Measurements from ENCODE around the gene CABLES1.
"Not testable (repeated sequence)": the region's sequence is repeated elsewhere in the genome, so short reads cannot be mapped to it uniquely, and the experiment has no call there.

Gene CABLES1

GRCh38 chr18:23134780-23135549, at the start of gene CABLES1:
Gene CABLES1, plus strand, starts transcription at chr18:23135485. Its CDS starts 278 bp downstream, at chr18:23135763.
- H3K79me2 ChIP-seq (ENCODE audit: insufficient read depth, low read length) = no peaks in the 10 kb centered on the region
- no peaks in the 10 kb centered on the region for H3K9me2 ChIP-seq (replicated peaks; ENCODE audit: insufficient read depth, low read length)
- no peaks in the 10 kb centered on the region for H4K20me1 ChIP-seq (ENCODE audit: low read depth, low read length)
- no peak for TF ChIP-seq CTCF (IDR thresholded peaks at IDR 0.05; ENCODE audit: insufficient read depth, low read length, poor library complexity, severe bottlenecking)
- TF ChIP-seq EZH2phosphoT487 (conservative IDR thresholded peaks at IDR 0.05; ENCODE audit: low read length) = no peak
- no peaks in the 10 kb centered on the region for H3K9me3 ChIP-seq (ENCODE audit: insufficient read depth, low read length)
- H3K27me3 ChIP-seq (ENCODE audit: low read length) = no peaks in the 10 kb centered on the region
- peak within 1 kb of the TSS; percentile 54 for H3K4me2 ChIP-seq (ENCODE audit: low read depth, low read length, poor library complexity, severe bottlenecking)
- no peaks in the 10 kb centered on the region for H3K36me3 ChIP-seq (ENCODE audit: low read length)
- H2AFZ ChIP-seq (ENCODE audit: low read depth, low read length, severe bottlenecking) = peak within 1 kb of the TSS; percentile 34
- no peak within 1 kb of the TSS for H3K27ac ChIP-seq (ENCODE audit: low read depth, low read length)
- H3K4me3 ChIP-seq (ENCODE audit: insufficient read depth, low read length, poor library complexity, severe bottlenecking) = peak within 1 kb of the TSS; percentile 45
- peak within 1 kb of the TSS; percentile 33 for H3K9ac ChIP-seq (ENCODE audit: low read length)
- H3F3A ChIP-seq (ENCODE audit: insufficient read depth) = peaks cover 9% of the 10 kb centered on the region

GRCh38 chr18:23087352-23087751, 47.9 kb upstream of the CABLES1 start:
- H3K9ac ChIP-seq (ENCODE audit: low read length) = no peak overlapping the region
- H3K36me3 ChIP-seq (ENCODE audit: low read length) = no peaks in the 10 kb centered on the region
- H3K9me2 ChIP-seq (replicated peaks; ENCODE audit: insufficient read depth, low read length) = no peaks in the 10 kb centered on the region
- TF ChIP-seq CTCF (IDR thresholded peaks at IDR 0.05; ENCODE audit: insufficient read depth, low read length, poor library complexity, severe bottlenecking) = no peak
- 0 out of 2 replicates have a peak, but pooled peaks cover 2% of the 10 kb centered on the region for H3K27me3 ChIP-seq (ENCODE audit: low read length)
- no peaks in the 10 kb centered on the region for H3K9me3 ChIP-seq (ENCODE audit: insufficient read depth, low read length)
- H4K20me1 ChIP-seq (ENCODE audit: low read depth, low read length) = no peaks in the 10 kb centered on the region
- no peaks in the 10 kb centered on the region for H3K79me2 ChIP-seq (ENCODE audit: insufficient read depth, low read length)
- 0 out of 2 replicates have a peak, but pooled peaks cover 3% of the 10 kb centered on the region for H3F3A ChIP-seq (ENCODE audit: insufficient read depth)
- no peak overlapping the region for H3K4me2 ChIP-seq (ENCODE audit: low read depth, low read length, poor library complexity, severe bottlenecking)
- H3K27ac ChIP-seq (ENCODE audit: low read depth, low read length) = no peak overlapping the region
- no peak overlapping the region for H3K4me3 ChIP-seq (ENCODE audit: insufficient read depth, low read length, poor library complexity, severe bottlenecking)
- H2AFZ ChIP-seq (ENCODE audit: low read depth, low read length, severe bottlenecking) = no peak overlapping the region

GRCh38 chr18:23088310-23088709, 47.0 kb upstream of the CABLES1 start:
- no peaks in the 10 kb centered on the region for H3K79me2 ChIP-seq (ENCODE audit: insufficient read depth, low read length)
- H3K27me3 ChIP-seq (ENCODE audit: low read length) = 0 out of 2 replicates have a peak, but pooled peaks cover 2% of the 10 kb centered on the region
- TF ChIP-seq CTCF (IDR thresholded peaks at IDR 0.05; ENCODE audit: insufficient read depth, low read length, poor library complexity, severe bottlenecking) (no peak), EZH2phosphoT487 (conservative IDR thresholded peaks at IDR 0.05; ENCODE audit: low read length) (no peak)
- H3K4me2 ChIP-seq (ENCODE audit: low read depth, low read length, poor library complexity, severe bottlenecking) = no peak overlapping the region
- H3F3A ChIP-seq (ENCODE audit: insufficient read depth) = 0 out of 2 replicates have a peak, but pooled peaks cover 3% of the 10 kb centered on the region
- no peak overlapping the region for H3K27ac ChIP-seq (ENCODE audit: low read depth, low read length)
- H3K9ac ChIP-seq (ENCODE audit: low read length) = no peak overlapping the region
- H3K36me3 ChIP-seq (ENCODE audit: low read length) = no peaks in the 10 kb centered on the region
- no peaks in the 10 kb centered on the region for H3K9me2 ChIP-seq (replicated peaks; ENCODE audit: insufficient read depth, low read length)
- no peaks in the 10 kb centered on the region for H4K20me1 ChIP-seq (ENCODE audit: low read depth, low read length)
- no peaks in the 10 kb centered on the region for H3K9me3 ChIP-seq (ENCODE audit: insufficient read depth, low read length)
- H3K4me3 ChIP-seq (ENCODE audit: insufficient read depth, low read length, poor library complexity, severe bottlenecking) = no peak overlapping the region
- H2AFZ ChIP-seq (ENCODE audit: low read depth, low read length, severe bottlenecking) = no peak overlapping the region

- Histone ChIP-seq H3K4me2 (ENCODE audit: low read depth, low read length, poor library complexity, severe bottlenecking) (peak overlapping the region; percentile 41), H3K27ac (ENCODE audit: low read depth, low read length) (0 out of 2 replicates have a peak overlapping the region, but pooled peaks have one; percentile 5)
- not testable (repeated sequence) for H3K27me3 ChIP-seq (ENCODE audit: low read length); H2AFZ ChIP-seq (ENCODE audit: low read depth, low read length, severe bottlenecking); H3K9me3 ChIP-seq (ENCODE audit: insufficient read depth, low read length); H3F3A ChIP-seq (ENCODE audit: insufficient read depth); H3K79me2 ChIP-seq (ENCODE audit: insufficient read depth, low read length); H4K20me1 ChIP-seq (ENCODE audit: low read depth, low read length); H3K9ac ChIP-seq (ENCODE audit: low read length); H3K4me3 ChIP-seq (ENCODE audit: insufficient read depth, low read length, poor library complexity, severe bottlenecking); H3K9me2 ChIP-seq (replicated peaks; ENCODE audit: insufficient read depth, low read length); H3K36me3 ChIP-seq (ENCODE audit: low read length)
These were observed 44.0 kb upstream of the CABLES1 start for GRCh38 chr18:23091017-23091993.

Data from SU-DHL-6 (cell line).